ENCODE results near the gene LRFN4. TPM values are rescaled to one million over a fixed set of nuclear protein-coding genes. Genes with fewer than 3 reads are reported as not detected.

The LRFN4 gene
- total and polyA plus RNA-seq, 2 of the 8 experiments (the other 6 are each of a cell fraction or from before 2014, with no cell fraction given), result 49.8 to 64.3 TPM

- no peak for TF ChIP-seq CREB1 (IDR thresholded peaks at IDR 0.05)
- TF ChIP-seq SRF (IDR thresholded peaks at IDR 0.05; ENCODE audit: low read depth, low read length), result no peak
- no peak for TF ChIP-seq JUND (IDR thresholded peaks at IDR 0.05; ENCODE audit: low read length)
These were observed 41.2 kb upstream of the LRFN4 start (continued) for GRCh38 chr11:66815646-66816045.

All from H1 (cell line).